Endothelial cell (in vitro differentiated cells): ENCODE results near the gene ADA. TPM values are rescaled to one million over a fixed set of nuclear protein-coding genes. Genes with fewer than 3 reads are reported as not detected.

Experiments
- DNase-seq: peaks from one replicate; pipeline ENCODE4 v3.0.0; 2021; ENCODE audit warnings: low spot score
- H3K27ac Mint-ChIP-seq: one replicate; pipeline ENCODE4 v1.8.0; 2021; ENCODE audit warnings: mixed read lengths, inconsistent platforms; ENCODE audit not compliant: unreplicated experiment
- H3K27me3 Mint-ChIP-seq: one replicate; pipeline ENCODE4 v1.8.0; 2021; ENCODE audit warnings: mild to moderate bottlenecking, moderate library complexity, mixed read lengths, inconsistent platforms; ENCODE audit not compliant: unreplicated experiment
- H3K36me3 Mint-ChIP-seq: one replicate; pipeline ENCODE4 v1.8.0; 2021; ENCODE audit warnings: mild to moderate bottlenecking, low read depth, mixed read lengths, inconsistent platforms; ENCODE audit not compliant: unreplicated experiment
- H3K4me1 Mint-ChIP-seq: one replicate; pipeline ENCODE4 v1.8.0; 2021; ENCODE audit warnings: mild to moderate bottlenecking, mixed read lengths, inconsistent platforms; ENCODE audit not compliant: unreplicated experiment
- H3K4me3 Mint-ChIP-seq: one replicate; pipeline ENCODE4 v1.8.0; 2021; ENCODE audit warnings: mild to moderate bottlenecking, mixed read lengths, inconsistent platforms; ENCODE audit not compliant: unreplicated experiment
- H3K9me3 Mint-ChIP-seq: one replicate; pipeline ENCODE4 v1.8.0; 2021; ENCODE audit warnings: mixed read lengths, inconsistent platforms; ENCODE audit not compliant: unreplicated experiment
- total RNA-seq: library from RNA; stranded (reverse); fragmentation: NEBNext Ultra II Directional; extraction: Animal tissue kit (Norgen Biotek cat#: 25700); gene quantifications from one replicate; pipeline ENCODE4 v1.2.1, GENCODE V29; 2021; ENCODE audit not compliant: unreplicated experiment
- TF ChIP-seq, protein P1 (sequence below): fragments of 200-600 bp; sonication (generic); IDR thresholded peaks from one replicate; pipeline ENCODE4 v1.5.0; 2021; ENCODE audit warnings: antibody characterized with exemption; ENCODE audit not compliant: unreplicated experiment

Gene ADA
- total RNA-seq, 1 donor from 2014 or later: 137 TPM

DNA sequence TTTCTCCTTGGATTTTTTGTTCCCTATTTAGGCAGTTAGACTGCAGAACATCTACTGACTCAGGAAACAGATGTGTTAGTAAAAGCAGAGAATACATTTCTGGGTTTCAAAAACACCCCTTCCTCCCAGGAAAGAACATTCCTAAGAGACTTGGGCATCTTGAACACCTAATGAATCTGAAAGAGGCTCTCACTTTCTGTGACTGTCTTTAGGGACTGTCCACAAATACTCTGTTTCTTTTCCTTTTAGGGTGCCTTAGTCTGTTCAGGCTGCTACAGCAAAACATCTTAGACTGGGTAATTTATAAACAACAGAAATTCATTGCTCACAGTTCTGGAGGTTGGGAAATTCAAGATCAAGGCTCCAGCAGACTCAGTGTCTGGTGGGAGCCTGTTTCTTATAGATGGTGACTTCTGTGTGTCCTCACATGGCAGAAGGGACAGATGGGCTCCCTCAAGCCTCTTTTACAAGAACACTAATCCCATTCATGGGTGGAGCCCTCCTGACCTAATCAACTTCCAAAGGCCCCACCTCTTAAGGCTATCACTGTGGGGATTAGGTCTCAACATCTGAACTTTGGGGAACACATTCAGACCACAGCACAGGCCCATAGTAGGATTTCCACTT, 44.3 kb upstream of the ADA start:
- Mint-ChIP-seq H3K27ac (no peak overlapping the region), H3K4me3 (no peak overlapping the region), H3K9me3 (no peaks in the 10 kb centered on the region), H3K27me3 (no peaks in the 10 kb centered on the region), H3K4me1 (no peaks in the 10 kb centered on the region), H3K36me3 (no peaks in the 10 kb centered on the region)
- DNase-seq: no peak
- TF ChIP-seq, protein P1, sequence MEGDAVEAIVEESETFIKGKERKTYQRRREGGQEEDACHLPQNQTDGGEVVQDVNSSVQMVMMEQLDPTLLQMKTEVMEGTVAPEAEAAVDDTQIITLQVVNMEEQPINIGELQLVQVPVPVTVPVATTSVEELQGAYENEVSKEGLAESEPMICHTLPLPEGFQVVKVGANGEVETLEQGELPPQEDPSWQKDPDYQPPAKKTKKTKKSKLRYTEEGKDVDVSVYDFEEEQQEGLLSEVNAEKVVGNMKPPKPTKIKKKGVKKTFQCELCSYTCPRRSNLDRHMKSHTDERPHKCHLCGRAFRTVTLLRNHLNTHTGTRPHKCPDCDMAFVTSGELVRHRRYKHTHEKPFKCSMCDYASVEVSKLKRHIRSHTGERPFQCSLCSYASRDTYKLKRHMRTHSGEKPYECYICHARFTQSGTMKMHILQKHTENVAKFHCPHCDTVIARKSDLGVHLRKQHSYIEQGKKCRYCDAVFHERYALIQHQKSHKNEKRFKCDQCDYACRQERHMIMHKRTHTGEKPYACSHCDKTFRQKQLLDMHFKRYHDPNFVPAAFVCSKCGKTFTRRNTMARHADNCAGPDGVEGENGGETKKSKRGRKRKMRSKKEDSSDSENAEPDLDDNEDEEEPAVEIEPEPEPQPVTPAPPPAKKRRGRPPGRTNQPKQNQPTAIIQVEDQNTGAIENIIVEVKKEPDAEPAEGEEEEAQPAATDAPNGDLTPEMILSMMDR: no peak

GRCh38 chr20:44695295-44695673, 43.8 kb upstream of the ADA start:
- Mint-ChIP-seq H3K4me3 (no peak overlapping the region), H3K4me1 (no peaks in the 10 kb centered on the region), H3K36me3 (no peaks in the 10 kb centered on the region), H3K27ac (no peak overlapping the region), H3K27me3 (no peaks in the 10 kb centered on the region), H3K9me3 (no peaks in the 10 kb centered on the region)
- no peak for DNase-seq
- TF ChIP-seq, protein P1: no peak

- DNase-seq: no peak
- no peaks in the 10 kb centered on the region for H3K4me1 Mint-ChIP-seq
- no peak overlapping the region for H3K27ac Mint-ChIP-seq
These were observed 42.7 kb upstream of the ADA start for GRCh38 chr20:44694159-44694558.

DNA sequence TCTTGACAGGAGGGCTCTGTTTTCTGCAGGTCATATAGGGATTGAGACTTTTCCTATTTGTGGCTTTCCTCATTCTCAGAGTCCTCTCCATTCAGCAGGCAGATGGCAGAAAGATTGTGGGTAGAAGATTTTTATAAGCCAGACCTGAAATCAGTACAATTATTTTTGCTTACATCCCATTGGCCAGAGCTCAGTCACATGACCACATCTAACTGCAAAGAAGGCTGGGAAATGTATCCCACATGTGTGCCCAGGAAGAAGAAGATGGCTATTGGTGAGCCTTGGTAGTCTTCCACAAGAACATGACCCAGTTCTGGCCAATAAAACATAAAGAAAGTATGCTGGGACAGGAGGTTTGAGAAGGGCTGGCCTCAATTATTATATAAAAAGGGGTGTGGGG, 42.1 kb upstream of the ADA start:
- no peak overlapping the region for H3K27ac Mint-ChIP-seq
- H3K4me1 Mint-ChIP-seq: no peaks in the 10 kb centered on the region
- H3K27me3 Mint-ChIP-seq: no peaks in the 10 kb centered on the region
- TF ChIP-seq, protein P1: no peak
- H3K36me3 Mint-ChIP-seq: no peaks in the 10 kb centered on the region
- no peaks in the 10 kb centered on the region for H3K9me3 Mint-ChIP-seq
- no peak for DNase-seq
- no peak overlapping the region for H3K4me3 Mint-ChIP-seq

More at GRCh38 chr20:44694159-44694558, 42.7 kb upstream of the ADA start:
- H3K36me3 Mint-ChIP-seq: no peaks in the 10 kb centered on the region
- no peaks in the 10 kb centered on the region for H3K27me3 Mint-ChIP-seq
- H3K4me3 Mint-ChIP-seq: no peak overlapping the region
- no peaks in the 10 kb centered on the region for H3K9me3 Mint-ChIP-seq
- TF ChIP-seq, protein P1: no peak

- no peak for DNase-seq
- H3K4me3 Mint-ChIP-seq: no peak overlapping the region
- H3K4me1 Mint-ChIP-seq: no peaks in the 10 kb centered on the region
- H3K27ac Mint-ChIP-seq: no peak overlapping the region
- TF ChIP-seq, protein P1: no peak
- no peaks in the 10 kb centered on the region for H3K36me3 Mint-ChIP-seq
- H3K27me3 Mint-ChIP-seq: no peaks in the 10 kb centered on the region
- H3K9me3 Mint-ChIP-seq: no peaks in the 10 kb centered on the region
These were observed 41.5 kb upstream of the ADA start for GRCh38 chr20:44692932-44693480.
